ENCODE results near the gene MED13L. TPM values are rescaled to one million over a fixed set of nuclear protein-coding genes. Genes with fewer than 3 reads are reported as not detected.

The MED13L gene
- polyA plus RNA-seq, 2 donors, result 15.0 to 16.8 TPM

- Histone ChIP-seq H3K4me3 (ENCODE audit: low read depth in 1 of 2, low read length in 2 of 2) (no peak overlapping the region), H3K27me3 (ENCODE audit: control insufficient read depth in 1 of 2, insufficient read depth in 2 of 2, low read length in 2 of 2) (no peaks in the 10 kb centered on the region), H3K36me3 (ENCODE audit: control insufficient read depth in 2 of 2, insufficient read depth in 2 of 2, low read length in 1 of 2) (no peaks in the 10 kb centered on the region), H3K27ac (ENCODE audit: low read depth in 2 of 2, low read length in 1 of 2) (no peak overlapping the region), H3K4me1 (ENCODE audit: control insufficient read depth in 2 of 2, insufficient read depth in 2 of 2, low read length in 1 of 2) (peaks cover 0 to 3% of the 10 kb centered on the region in 2 donors), H3K9me3 (ENCODE audit: control insufficient read depth in 2 of 2, insufficient read depth in 1 of 2, low read depth in 1 of 2, low read length in 1 of 2) (no peaks in the 10 kb centered on the region)
- WGBS, 2 donors, result 87 to 95% methylated on average over 1 of the region's 1 CpG
Observed at GRCh38 chr12:116199160-116199706, 78.3 kb downstream of the MED13L start.

GRCh38 chr12:116196752-116197718, 80.5 kb downstream of the MED13L start:
- no peak overlapping the region for H3K4me3 ChIP-seq (ENCODE audit: low read depth in 1 of 2, low read length in 2 of 2)
- H3K36me3 ChIP-seq (ENCODE audit: control insufficient read depth in 2 of 2, insufficient read depth in 2 of 2, low read length in 1 of 2), result no peaks in the 10 kb centered on the region
- H3K27me3 ChIP-seq (ENCODE audit: control insufficient read depth in 1 of 2, insufficient read depth in 2 of 2, low read length in 2 of 2), result no peaks in the 10 kb centered on the region
- H3K9me3 ChIP-seq (ENCODE audit: control insufficient read depth in 2 of 2, insufficient read depth in 1 of 2, low read depth in 1 of 2, low read length in 1 of 2), result no peaks in the 10 kb centered on the region
- H3K27ac ChIP-seq (ENCODE audit: low read depth in 2 of 2, low read length in 1 of 2), result no peak overlapping the region
- peaks cover 0 to 3% of the 10 kb centered on the region in 2 donors for H3K4me1 ChIP-seq (ENCODE audit: control insufficient read depth in 2 of 2, insufficient read depth in 2 of 2, low read length in 1 of 2)
- WGBS, 2 donors, result 73 to 77% methylated on average over 14 of the region's 14 CpGs

GRCh38 chr12:116196226-116196625, 81.3 kb downstream of the MED13L start:
- peaks cover 0 to 3% of the 10 kb centered on the region in 2 donors for H3K4me1 ChIP-seq (ENCODE audit: control insufficient read depth in 2 of 2, insufficient read depth in 2 of 2, low read length in 1 of 2)
- H3K27me3 ChIP-seq (ENCODE audit: control insufficient read depth in 1 of 2, insufficient read depth in 2 of 2, low read length in 2 of 2), result no peaks in the 10 kb centered on the region
- WGBS, 2 donors, result 43 to 57% methylated on average over 3 of the region's 3 CpGs
- H3K9me3 ChIP-seq (ENCODE audit: control insufficient read depth in 2 of 2, insufficient read depth in 1 of 2, low read depth in 1 of 2, low read length in 1 of 2), result no peaks in the 10 kb centered on the region
- no peaks in the 10 kb centered on the region for H3K36me3 ChIP-seq (ENCODE audit: control insufficient read depth in 2 of 2, insufficient read depth in 2 of 2, low read length in 1 of 2)
- H3K4me3 ChIP-seq (ENCODE audit: low read depth in 1 of 2, low read length in 2 of 2), result no peak overlapping the region
- no peak overlapping the region for H3K27ac ChIP-seq (ENCODE audit: low read depth in 2 of 2, low read length in 1 of 2)

GRCh38 chr12:116194935-116195431, 82.5 kb downstream of the MED13L start:
- H3K4me1 ChIP-seq (ENCODE audit: control insufficient read depth in 2 of 2, insufficient read depth in 2 of 2, low read length in 1 of 2), result peaks cover 0 to 3% of the 10 kb centered on the region in 2 donors
- no peaks in the 10 kb centered on the region for H3K9me3 ChIP-seq (ENCODE audit: control insufficient read depth in 2 of 2, insufficient read depth in 1 of 2, low read depth in 1 of 2, low read length in 1 of 2)
- 78 to 79% methylated on average over 3 of the region's 3 CpGs for WGBS, 2 donors
- no peak overlapping the region for H3K27ac ChIP-seq (ENCODE audit: low read depth in 2 of 2, low read length in 1 of 2)
- no peaks in the 10 kb centered on the region for H3K27me3 ChIP-seq (ENCODE audit: control insufficient read depth in 1 of 2, insufficient read depth in 2 of 2, low read length in 2 of 2)
- H3K36me3 ChIP-seq (ENCODE audit: control insufficient read depth in 2 of 2, insufficient read depth in 2 of 2, low read length in 1 of 2), result no peaks in the 10 kb centered on the region
- H3K4me3 ChIP-seq (ENCODE audit: low read depth in 1 of 2, low read length in 2 of 2), result no peak overlapping the region

- Histone ChIP-seq H3K4me1 (ENCODE audit: control insufficient read depth in 2 of 2, insufficient read depth in 2 of 2, low read length in 1 of 2) (no peaks in the 10 kb centered on the region), H3K9me3 (ENCODE audit: control insufficient read depth in 2 of 2, insufficient read depth in 1 of 2, low read depth in 1 of 2, low read length in 1 of 2) (no peaks in the 10 kb centered on the region)
Observed at GRCh38 chr12:116189692-116190091, 87.8 kb downstream of the MED13L start.

GRCh38 chr12:116188581-116188980, 88.9 kb downstream of the MED13L start:
- no peak overlapping the region for H3K27ac ChIP-seq (ENCODE audit: low read depth in 2 of 2, low read length in 1 of 2)
- no peaks in the 10 kb centered on the region for H3K36me3 ChIP-seq (ENCODE audit: control insufficient read depth in 2 of 2, insufficient read depth in 2 of 2, low read length in 1 of 2)
- WGBS, 2 donors, result 82 to 85% methylated on average over 3 of the region's 3 CpGs
- H3K9me3 ChIP-seq (ENCODE audit: control insufficient read depth in 2 of 2, insufficient read depth in 1 of 2, low read depth in 1 of 2, low read length in 1 of 2), result no peaks in the 10 kb centered on the region
- no peak overlapping the region for H3K4me3 ChIP-seq (ENCODE audit: low read depth in 1 of 2, low read length in 2 of 2)
- H3K27me3 ChIP-seq (ENCODE audit: control insufficient read depth in 1 of 2, insufficient read depth in 2 of 2, low read length in 2 of 2), result no peaks in the 10 kb centered on the region
- H3K4me1 ChIP-seq (ENCODE audit: control insufficient read depth in 2 of 2, insufficient read depth in 2 of 2, low read length in 1 of 2), result no peaks in the 10 kb centered on the region

More at GRCh38 chr12:116189692-116190091, 87.8 kb downstream of the MED13L start:
- Histone ChIP-seq H3K27me3 (ENCODE audit: control insufficient read depth in 1 of 2, insufficient read depth in 2 of 2, low read length in 2 of 2) (no peaks in the 10 kb centered on the region), H3K4me3 (ENCODE audit: low read depth in 1 of 2, low read length in 2 of 2) (no peak overlapping the region), H3K27ac (ENCODE audit: low read depth in 2 of 2, low read length in 1 of 2) (no peak overlapping the region), H3K36me3 (ENCODE audit: control insufficient read depth in 2 of 2, insufficient read depth in 2 of 2, low read length in 1 of 2) (no peaks in the 10 kb centered on the region)

GRCh38 chr12:116187151-116187511, 90.4 kb downstream of the MED13L start:
- H3K27ac ChIP-seq (ENCODE audit: low read depth in 2 of 2, low read length in 1 of 2), result no peak overlapping the region
- no peaks in the 10 kb centered on the region for H3K36me3 ChIP-seq (ENCODE audit: control insufficient read depth in 2 of 2, insufficient read depth in 2 of 2, low read length in 1 of 2)
- H3K4me3 ChIP-seq (ENCODE audit: low read depth in 1 of 2, low read length in 2 of 2), result no peak overlapping the region
- WGBS, 2 donors, result 57 to 73% methylated on average over 1 of the region's 1 CpG
- H3K4me1 ChIP-seq (ENCODE audit: control insufficient read depth in 2 of 2, insufficient read depth in 2 of 2, low read length in 1 of 2), result no peaks in the 10 kb centered on the region
- H3K9me3 ChIP-seq (ENCODE audit: control insufficient read depth in 2 of 2, insufficient read depth in 1 of 2, low read depth in 1 of 2, low read length in 1 of 2), result no peaks in the 10 kb centered on the region
- no peaks in the 10 kb centered on the region for H3K27me3 ChIP-seq (ENCODE audit: control insufficient read depth in 1 of 2, insufficient read depth in 2 of 2, low read length in 2 of 2)

GRCh38 chr12:116186482-116187150, 90.9 kb downstream of the MED13L start:
- no peak overlapping the region for H3K4me3 ChIP-seq (ENCODE audit: low read depth in 1 of 2, low read length in 2 of 2)
- no peaks in the 10 kb centered on the region for H3K9me3 ChIP-seq (ENCODE audit: control insufficient read depth in 2 of 2, insufficient read depth in 1 of 2, low read depth in 1 of 2, low read length in 1 of 2)
- WGBS, 2 donors, result 73% methylated on average over 3 of the region's 3 CpGs
- no peaks in the 10 kb centered on the region for H3K27me3 ChIP-seq (ENCODE audit: control insufficient read depth in 1 of 2, insufficient read depth in 2 of 2, low read length in 2 of 2)
- no peaks in the 10 kb centered on the region for H3K4me1 ChIP-seq (ENCODE audit: control insufficient read depth in 2 of 2, insufficient read depth in 2 of 2, low read length in 1 of 2)
- no peaks in the 10 kb centered on the region for H3K36me3 ChIP-seq (ENCODE audit: control insufficient read depth in 2 of 2, insufficient read depth in 2 of 2, low read length in 1 of 2)
- H3K27ac ChIP-seq (ENCODE audit: low read depth in 2 of 2, low read length in 1 of 2), result no peak overlapping the region

- H3K27me3 ChIP-seq (ENCODE audit: control insufficient read depth in 1 of 2, insufficient read depth in 2 of 2, low read length in 2 of 2), result no peaks in the 10 kb centered on the region
- H3K9me3 ChIP-seq (ENCODE audit: control insufficient read depth in 2 of 2, insufficient read depth in 1 of 2, low read depth in 1 of 2, low read length in 1 of 2), result no peaks in the 10 kb centered on the region
- WGBS, 2 donors, result 96 to 97% methylated on average over 2 of the region's 2 CpGs
- H3K27ac ChIP-seq (ENCODE audit: low read depth in 2 of 2, low read length in 1 of 2), result no peak overlapping the region
- H3K4me1 ChIP-seq (ENCODE audit: control insufficient read depth in 2 of 2, insufficient read depth in 2 of 2, low read length in 1 of 2), result no peaks in the 10 kb centered on the region
- no peaks in the 10 kb centered on the region for H3K36me3 ChIP-seq (ENCODE audit: control insufficient read depth in 2 of 2, insufficient read depth in 2 of 2, low read length in 1 of 2)
- no peak overlapping the region for H3K4me3 ChIP-seq (ENCODE audit: low read depth in 1 of 2, low read length in 2 of 2)
Observed at GRCh38 chr12:116184763-116185162, 92.7 kb downstream of the MED13L start.
